SJCRH30 (cell line): ENCODE measurements around the gene SPNS3. TPM values are rescaled to one million over a fixed set of nuclear protein-coding genes. Genes with fewer than 3 reads are reported as not detected.

ENCODE experiments used
- DNase-seq, 2 experiments: peaks; one replicate each; pipeline ENCODE4 v3.0.0-alpha.2; 2015 to 2020
- H3K27ac ChIP-seq: fragments of 250-450 bp; sonication (Bioruptor Pico); 2 replicates; pipeline ENCODE4 v1.5.1; 2020; ENCODE audit warnings: mild to moderate bottlenecking, moderate library complexity
- H3K27me3 ChIP-seq: fragments of 250-450 bp; sonication (Bioruptor Pico); 2 replicates; pipeline ENCODE4 v1.5.1; 2020; ENCODE audit warnings: mild to moderate bottlenecking, moderate library complexity
- H3K36me3 ChIP-seq: fragments of 250-450 bp; sonication (Bioruptor Pico); 2 replicates; pipeline ENCODE4 v1.5.1; 2020; ENCODE audit warnings: mild to moderate bottlenecking, moderate library complexity
- H3K4me1 ChIP-seq: fragments of 250-450 bp; sonication (Bioruptor Pico); 2 replicates; pipeline ENCODE4 v1.5.1; 2020; ENCODE audit warnings: mild to moderate bottlenecking, moderate library complexity
- H3K4me3 ChIP-seq: fragments of 250-450 bp; sonication (Bioruptor Pico); 2 replicates; pipeline ENCODE4 v1.5.1; 2020; ENCODE audit warnings: mild to moderate bottlenecking, moderate library complexity
- H3K9me3 ChIP-seq: fragments of 250-450 bp; sonication (Bioruptor Pico); replicated peaks from 2 replicates; pipeline ENCODE4 v1.5.1; 2020; ENCODE audit warnings: mild to moderate bottlenecking, moderate library complexity
- total RNA-seq: library from RNA; depleted of rRNA; stranded (reverse); fragments of >200 nt; shearing (Covaris generic); gene quantifications from 2 replicates; pipeline ENCODE4 v1.2.3, GENCODE V29; 2014; rRNA removed

The SPNS3 gene
- total RNA-seq, 1 experiment from 2014 or later = not detected

DNA sequence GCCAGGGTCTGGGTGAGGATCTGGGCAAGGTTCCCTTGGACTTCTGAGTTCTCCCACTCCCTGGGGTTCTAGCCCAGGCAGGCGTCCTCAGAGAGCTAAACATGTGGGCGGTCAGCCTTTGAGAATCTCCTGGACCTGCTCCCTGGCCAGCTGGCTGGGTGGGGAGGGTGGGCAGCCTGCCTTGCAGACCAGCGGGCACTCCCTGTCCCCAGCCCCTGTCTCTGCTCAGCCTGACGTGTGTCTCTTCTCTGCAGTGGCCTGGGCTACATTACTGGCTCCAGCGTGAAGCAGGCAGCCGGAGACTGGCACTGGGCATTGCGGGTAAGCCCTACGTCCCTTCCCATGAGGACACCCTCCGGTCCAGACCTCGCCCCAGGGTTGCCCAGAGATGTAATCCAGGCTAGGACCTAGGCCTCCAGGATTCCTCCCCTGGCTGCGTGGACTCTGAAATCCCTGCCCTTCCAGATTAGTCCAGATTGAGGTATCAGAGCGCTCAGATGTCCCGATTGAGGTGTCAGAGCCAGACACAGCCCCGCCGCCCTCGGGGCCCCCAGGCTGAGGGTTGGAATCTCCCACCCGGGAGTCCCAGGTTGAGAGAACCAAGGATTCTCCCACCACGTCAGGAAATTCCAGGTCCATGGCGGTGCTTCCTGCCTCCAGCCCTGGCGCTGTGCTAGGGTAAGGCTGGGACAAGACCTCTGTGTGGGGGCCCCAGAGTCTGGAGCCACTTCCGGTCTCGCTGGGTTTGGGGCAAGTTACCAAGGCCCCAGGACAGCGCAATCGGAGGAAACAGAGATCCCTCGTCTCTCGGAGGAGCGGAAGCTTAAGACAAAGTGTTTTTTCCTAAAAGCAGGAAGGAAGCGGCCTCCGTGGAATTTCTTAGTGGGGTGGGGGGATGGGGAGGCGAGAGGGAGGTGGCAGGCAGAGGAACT, 97.3 kb downstream of the SPNS3 start:
- no peaks in the 10 kb centered on the region for H3K4me1 ChIP-seq
- no peak for DNase-seq
- no peak overlapping the region for H3K27ac ChIP-seq
- no peaks in the 10 kb centered on the region for H3K9me3 ChIP-seq
- H3K27me3 ChIP-seq = no peaks in the 10 kb centered on the region
- H3K4me3 ChIP-seq = no peak overlapping the region
- no peaks in the 10 kb centered on the region for H3K36me3 ChIP-seq

DNA sequence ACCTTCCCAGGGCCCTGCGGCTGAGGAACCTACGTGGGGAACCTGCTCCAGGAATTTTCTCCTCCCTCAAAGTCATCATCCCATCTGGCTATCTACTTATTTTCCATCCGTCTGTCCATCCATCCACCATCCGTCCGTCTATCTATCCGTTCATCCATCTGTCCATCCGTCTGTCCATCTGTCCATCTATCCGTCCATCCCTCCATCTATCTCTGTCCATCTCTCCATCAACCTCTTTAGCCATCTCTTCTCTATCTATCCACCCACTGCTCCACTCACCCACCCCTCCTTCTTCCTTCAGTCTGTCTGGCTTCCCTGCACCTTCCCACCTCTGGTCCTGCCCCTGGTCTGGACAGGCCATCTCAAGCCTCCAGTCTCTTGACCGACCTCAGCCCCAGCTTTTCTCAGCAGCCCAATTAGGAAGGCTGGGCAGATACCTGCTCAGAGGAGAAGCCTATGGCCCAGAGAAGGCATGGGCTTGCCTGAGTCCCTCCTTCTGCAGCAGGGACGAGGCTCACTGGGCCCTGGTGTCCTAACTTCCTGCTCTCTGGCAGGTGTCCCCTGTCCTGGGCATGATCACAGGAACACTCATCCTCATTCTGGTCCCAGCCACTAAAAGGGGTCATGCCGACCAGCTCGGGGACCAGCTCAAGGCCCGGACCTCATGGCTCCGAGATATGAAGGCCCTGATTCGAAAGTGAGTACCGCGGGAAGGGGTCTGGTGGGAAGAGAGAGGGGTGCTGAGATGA, 98.4 kb downstream of the SPNS3 start:
- Histone ChIP-seq H3K36me3 (no peaks in the 10 kb centered on the region), H3K27me3 (no peaks in the 10 kb centered on the region), H3K4me3 (no peak overlapping the region), H3K4me1 (no peaks in the 10 kb centered on the region), H3K27ac (no peak overlapping the region), H3K9me3 (no peaks in the 10 kb centered on the region)
- DNase-seq = no peak

DNA sequence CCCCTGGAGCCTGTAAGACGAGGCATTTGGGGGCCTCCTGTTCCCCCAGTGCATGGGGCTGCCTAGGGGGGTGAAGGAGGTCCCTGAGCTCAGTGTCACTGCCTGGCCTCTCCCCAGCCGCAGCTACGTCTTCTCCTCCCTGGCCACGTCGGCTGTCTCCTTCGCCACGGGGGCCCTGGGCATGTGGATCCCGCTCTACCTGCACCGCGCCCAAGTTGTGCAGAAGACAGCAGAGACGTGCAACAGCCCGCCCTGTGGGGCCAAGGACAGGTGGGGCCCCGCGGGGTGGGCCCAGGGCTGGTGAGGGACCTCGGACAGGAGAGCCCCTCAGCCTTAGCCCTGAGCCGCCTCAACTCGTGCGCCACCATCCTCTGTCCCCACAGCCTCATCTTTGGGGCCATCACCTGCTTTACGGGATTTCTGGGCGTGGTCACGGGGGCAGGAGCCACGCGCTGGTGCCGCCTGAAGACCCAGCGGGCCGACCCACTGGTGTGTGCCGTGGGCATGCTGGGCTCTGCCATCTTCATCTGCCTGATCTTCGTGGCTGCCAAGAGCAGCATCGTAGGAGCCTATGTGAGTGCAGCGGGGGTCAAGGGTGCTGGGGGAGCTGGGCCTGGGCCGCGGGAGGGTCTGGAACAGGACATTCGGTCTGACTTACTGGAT, 99.3 kb downstream of the SPNS3 start:
- Histone ChIP-seq H3K4me1 (no peaks in the 10 kb centered on the region), H3K27me3 (no peaks in the 10 kb centered on the region), H3K36me3 (no peaks in the 10 kb centered on the region), H3K4me3 (no peak overlapping the region), H3K27ac (no peak overlapping the region), H3K9me3 (no peaks in the 10 kb centered on the region)
- no peak for DNase-seq

DNA sequence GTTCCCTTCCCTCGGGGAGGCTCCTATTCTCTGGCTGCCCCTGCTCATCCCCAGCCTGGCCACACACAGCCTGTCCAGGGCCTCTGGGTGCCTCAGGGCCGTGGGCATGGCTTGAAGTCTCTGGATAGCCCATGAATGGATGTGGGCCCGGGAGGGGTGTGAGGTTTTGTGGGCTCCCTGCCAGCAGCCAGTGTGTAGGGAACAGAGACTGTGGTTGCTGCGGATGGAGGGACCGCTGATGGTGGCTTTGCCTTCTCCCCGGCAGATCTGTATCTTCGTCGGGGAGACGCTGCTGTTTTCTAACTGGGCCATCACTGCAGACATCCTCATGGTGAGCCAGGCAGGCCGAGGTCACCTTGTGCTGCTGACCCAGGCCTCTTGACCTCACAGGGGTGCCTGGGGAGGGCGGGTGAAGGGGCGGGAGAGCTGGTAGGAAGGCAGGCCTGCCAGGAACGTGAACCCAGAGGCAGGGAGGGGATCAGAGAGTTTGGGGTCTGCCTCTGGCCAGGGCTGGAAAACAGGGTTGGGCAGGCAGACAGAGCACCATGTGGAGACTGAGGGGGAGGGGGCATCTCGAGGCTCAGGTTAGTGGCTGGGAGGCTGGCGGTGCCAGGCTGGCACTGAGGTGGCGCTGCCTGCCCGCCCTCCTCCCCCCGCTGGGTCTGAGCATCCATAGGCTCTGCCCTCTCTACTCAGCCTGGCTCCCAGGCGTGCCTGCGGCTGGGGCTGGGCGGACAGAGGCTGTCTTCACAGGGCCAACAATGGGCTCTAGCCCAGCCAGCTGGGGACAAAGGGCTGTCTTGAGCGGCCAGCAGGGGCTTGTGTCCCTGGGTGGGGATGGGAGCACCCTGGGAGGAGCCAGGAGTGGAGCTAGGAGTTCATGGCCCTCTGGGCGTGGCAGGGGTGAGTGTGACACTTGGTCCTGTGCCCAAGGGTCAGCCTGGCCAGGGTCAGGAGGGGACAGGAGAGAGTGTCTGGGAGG, 100.1 kb downstream of the SPNS3 start:
- Histone ChIP-seq H3K27ac (no peak overlapping the region), H3K36me3 (no peaks in the 10 kb centered on the region), H3K27me3 (no peaks in the 10 kb centered on the region), H3K4me1 (no peaks in the 10 kb centered on the region), H3K9me3 (no peaks in the 10 kb centered on the region), H3K4me3 (no peak overlapping the region)
- DNase-seq = peak; percentile 25 to 43

DNA sequence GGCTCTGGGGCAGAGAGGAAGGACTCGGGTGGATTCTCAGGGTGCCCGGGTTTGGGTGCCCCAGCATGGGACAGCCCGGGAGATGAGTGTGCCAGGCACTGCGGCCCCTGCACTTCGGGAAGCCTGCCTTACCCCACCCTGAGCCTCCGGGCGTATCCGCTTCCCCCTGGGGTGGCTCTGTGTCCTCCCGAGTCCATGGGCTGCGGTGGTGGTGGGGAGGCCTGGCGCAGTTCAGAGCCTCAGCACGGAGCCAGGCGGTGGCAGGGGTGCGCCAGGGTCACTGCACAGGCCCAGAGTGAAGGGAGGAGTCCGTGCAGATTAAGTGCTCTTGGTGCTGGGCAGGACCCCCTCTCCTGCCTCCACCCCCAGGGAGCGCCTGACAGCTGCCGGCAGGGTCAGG, 100.8 kb downstream of the SPNS3 start:
- H3K9me3 ChIP-seq = no peaks in the 10 kb centered on the region
- H3K4me1 ChIP-seq = no peaks in the 10 kb centered on the region
- H3K27ac ChIP-seq = no peak overlapping the region
- H3K36me3 ChIP-seq = no peaks in the 10 kb centered on the region
- DNase-seq = no peak
- H3K27me3 ChIP-seq = no peaks in the 10 kb centered on the region
- no peak overlapping the region for H3K4me3 ChIP-seq

DNA sequence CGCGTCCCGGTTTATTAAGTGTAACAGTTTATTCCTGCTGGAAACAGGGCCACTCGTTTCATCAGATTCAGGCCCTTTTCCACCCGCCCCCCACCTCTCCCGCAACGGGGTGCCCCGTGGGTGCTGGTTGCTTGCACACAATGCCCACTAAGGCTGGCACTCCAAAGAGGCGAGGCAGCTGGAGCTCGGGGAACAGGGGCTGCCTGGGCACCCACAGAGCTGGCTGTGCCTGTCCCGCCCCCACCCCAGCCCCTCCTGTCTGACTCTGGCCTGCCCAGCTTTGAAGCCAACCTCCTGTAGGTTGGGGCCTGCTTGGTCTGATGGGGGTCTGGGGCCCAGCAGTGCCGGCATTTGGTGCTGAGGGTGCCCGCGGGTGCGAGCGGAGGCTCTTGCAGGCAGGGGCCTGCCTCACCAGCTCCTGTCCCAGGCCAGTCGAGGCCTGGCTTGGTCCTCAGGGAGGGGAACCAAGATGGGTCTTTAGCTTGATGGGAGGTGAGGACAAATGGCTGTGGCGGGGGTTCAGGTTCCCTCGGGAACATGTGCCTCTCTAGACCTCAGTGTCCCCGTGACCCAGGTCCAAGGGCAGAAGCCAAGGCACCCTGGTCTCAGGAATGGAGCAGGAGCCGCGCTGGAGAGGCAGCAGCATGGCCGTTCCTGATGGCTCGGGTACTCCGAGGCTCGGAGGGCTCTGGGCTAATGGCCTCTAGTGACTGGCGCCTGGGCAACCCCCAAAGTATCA, 101.4 kb downstream of the SPNS3 start:
- H3K4me1 ChIP-seq = no peaks in the 10 kb centered on the region
- no peaks in the 10 kb centered on the region for H3K36me3 ChIP-seq
- H3K27ac ChIP-seq = no peak overlapping the region
- H3K4me3 ChIP-seq = no peak overlapping the region
- no peaks in the 10 kb centered on the region for H3K27me3 ChIP-seq
- no peaks in the 10 kb centered on the region for H3K9me3 ChIP-seq
- no peak for DNase-seq

DNA sequence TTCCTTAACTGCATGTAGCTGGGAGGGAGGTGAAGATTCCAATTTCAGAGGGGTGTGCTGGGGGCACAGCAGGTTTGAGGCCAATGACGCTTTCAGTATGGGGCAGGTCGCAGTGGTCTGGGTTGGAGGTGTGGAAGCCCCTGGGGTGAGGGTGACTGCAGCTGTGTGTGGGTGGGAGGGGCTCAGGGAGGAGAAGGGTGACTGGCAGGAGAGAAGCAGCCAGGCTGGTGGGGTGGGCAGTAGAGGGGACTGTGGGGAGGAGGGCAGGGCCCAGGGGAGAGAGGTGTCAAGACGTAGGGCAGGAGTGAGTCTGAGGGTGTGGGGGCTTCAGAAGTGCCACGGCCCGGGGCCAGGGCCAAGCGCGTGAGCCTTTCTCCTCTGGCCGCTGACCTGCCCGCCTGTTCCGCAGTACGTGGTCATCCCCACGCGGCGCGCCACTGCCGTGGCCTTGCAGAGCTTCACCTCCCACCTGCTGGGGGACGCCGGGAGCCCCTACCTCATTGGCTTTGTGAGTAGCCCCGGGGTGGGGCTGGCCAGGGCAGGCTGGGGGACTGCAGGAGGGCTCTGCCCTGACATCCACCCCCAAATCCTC, 102.0 kb downstream of the SPNS3 start:
- H3K4me1 ChIP-seq = no peaks in the 10 kb centered on the region
- H3K36me3 ChIP-seq = no peaks in the 10 kb centered on the region
- no peak overlapping the region for H3K4me3 ChIP-seq

DNA sequence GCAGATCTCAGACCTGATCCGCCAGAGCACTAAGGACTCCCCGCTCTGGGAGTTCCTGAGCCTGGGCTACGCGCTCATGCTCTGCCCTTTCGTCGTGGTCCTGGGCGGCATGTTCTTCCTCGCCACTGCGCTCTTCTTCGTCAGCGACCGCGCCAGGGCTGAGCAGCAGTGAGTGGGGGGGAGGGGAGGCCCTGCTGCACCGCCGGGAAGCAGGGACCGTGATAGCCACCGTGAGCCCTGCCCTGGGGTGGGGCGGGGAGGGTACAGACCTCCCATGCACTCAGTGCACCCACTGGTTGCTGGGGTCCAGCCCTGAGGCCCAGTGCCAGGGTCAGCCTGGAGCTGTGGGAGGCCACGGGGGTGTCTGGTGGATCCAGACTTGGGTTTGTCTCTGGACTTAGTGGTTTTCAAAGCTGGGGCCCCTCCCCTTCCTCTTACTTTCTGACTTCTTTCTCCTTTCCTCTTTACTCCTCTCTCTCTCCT, 102.6 kb downstream of the SPNS3 start:
- no peaks in the 10 kb centered on the region for H3K9me3 ChIP-seq
- no peaks in the 10 kb centered on the region for H3K27me3 ChIP-seq
- no peak overlapping the region for H3K4me3 ChIP-seq
- no peaks in the 10 kb centered on the region for H3K36me3 ChIP-seq
- no peak overlapping the region for H3K27ac ChIP-seq
- no peak for DNase-seq
- no peaks in the 10 kb centered on the region for H3K4me1 ChIP-seq

More for the DNA sequence above, 102.0 kb downstream of the SPNS3 start:
- no peaks in the 10 kb centered on the region for H3K9me3 ChIP-seq
- no peak for DNase-seq
- H3K27me3 ChIP-seq = no peaks in the 10 kb centered on the region
- no peak overlapping the region for H3K27ac ChIP-seq

DNA sequence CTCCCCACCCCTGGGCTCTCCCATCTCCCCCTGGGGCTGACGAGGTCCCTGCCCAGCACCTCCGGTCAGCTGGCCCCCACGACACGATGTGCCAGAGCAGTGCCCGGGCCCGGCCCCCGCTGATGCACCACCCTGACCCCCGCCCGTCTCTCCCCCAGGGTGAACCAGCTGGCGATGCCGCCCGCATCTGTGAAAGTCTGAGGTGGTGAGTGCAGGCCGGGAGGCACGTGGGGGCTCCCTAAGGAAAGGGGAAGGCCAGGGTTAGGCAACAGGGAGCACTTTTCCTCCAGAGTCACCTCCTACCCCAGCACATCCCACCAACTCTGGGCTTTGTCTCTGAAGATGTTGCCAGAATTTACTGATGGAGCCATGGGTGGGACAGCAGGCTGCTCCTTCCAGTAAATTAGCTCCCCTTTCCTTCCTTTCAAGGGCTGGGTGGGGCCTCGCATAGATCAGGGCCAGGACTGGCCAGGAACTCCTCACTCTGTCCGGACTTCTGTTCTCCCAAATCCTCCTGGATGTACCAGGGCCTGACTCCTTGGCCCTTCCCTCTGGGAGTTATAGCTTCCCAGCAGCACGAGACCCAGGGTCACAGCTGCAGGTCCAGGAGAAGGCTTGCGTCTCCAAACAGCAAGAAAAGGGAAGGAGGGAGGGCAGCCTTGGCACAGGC, 103.1 kb downstream of the SPNS3 start:
- no peaks in the 10 kb centered on the region for H3K9me3 ChIP-seq
- no peak for DNase-seq
- no peak overlapping the region for H3K4me3 ChIP-seq
- H3K36me3 ChIP-seq = no peaks in the 10 kb centered on the region
- H3K27me3 ChIP-seq = no peaks in the 10 kb centered on the region
- H3K27ac ChIP-seq = no peak overlapping the region
- no peaks in the 10 kb centered on the region for H3K4me1 ChIP-seq

Other genes starting within 250 kb of the SPNS3 start
- 16.1 and 18.0 TPM in 2 replicates for gene ANKFY1, start 170.0 kb upstream of the SPNS3 start, total RNA-seq
- gene UBE2G1, start 67.3 kb upstream of the SPNS3 start, total RNA-seq = 36.7 and 39.2 TPM in 2 replicates
- 0.08 TPM in 1 of 2 replicates, not detected in the other for gene SPNS2, start 64.9 kb downstream of the SPNS3 start, total RNA-seq
- gene MYBBP1A, start 121.4 kb downstream of the SPNS3 start, total RNA-seq = 37.0 and 40.3 TPM in 2 replicates
- not detected in 2 replicates for gene GGT6, start 126.6 kb downstream of the SPNS3 start, total RNA-seq
- gene SMTNL2, start 150.6 kb downstream of the SPNS3 start, total RNA-seq = 0.23 TPM in 1 of 2 replicates, not detected in the other
- 3.0 and 3.6 TPM in 2 replicates for gene ALOX15, start 207.7 kb downstream of the SPNS3 start, total RNA-seq